ENCODE measurements around the gene SLFN14.

DNA sequence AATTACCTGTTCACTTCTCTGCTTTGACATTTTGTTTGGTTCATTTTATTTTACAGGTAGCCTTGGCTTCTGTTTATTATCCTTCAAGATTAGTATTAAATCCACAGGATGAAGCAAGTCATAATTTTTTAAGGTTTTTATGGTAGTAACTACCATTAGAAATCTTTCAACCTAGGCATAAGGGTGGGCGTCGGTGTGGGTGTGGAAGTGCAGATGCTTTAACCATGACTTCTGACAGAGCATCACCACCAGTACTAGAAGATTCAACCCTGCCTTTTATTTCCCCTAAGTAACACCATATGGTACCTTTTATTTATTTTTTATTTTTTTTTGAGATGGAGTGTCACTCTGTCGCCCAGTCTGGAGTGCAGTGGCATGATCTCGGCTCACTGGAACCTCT lies 49.2 kb upstream of the SLFN14 start:
- TF ChIP-seq, protein P1, sequence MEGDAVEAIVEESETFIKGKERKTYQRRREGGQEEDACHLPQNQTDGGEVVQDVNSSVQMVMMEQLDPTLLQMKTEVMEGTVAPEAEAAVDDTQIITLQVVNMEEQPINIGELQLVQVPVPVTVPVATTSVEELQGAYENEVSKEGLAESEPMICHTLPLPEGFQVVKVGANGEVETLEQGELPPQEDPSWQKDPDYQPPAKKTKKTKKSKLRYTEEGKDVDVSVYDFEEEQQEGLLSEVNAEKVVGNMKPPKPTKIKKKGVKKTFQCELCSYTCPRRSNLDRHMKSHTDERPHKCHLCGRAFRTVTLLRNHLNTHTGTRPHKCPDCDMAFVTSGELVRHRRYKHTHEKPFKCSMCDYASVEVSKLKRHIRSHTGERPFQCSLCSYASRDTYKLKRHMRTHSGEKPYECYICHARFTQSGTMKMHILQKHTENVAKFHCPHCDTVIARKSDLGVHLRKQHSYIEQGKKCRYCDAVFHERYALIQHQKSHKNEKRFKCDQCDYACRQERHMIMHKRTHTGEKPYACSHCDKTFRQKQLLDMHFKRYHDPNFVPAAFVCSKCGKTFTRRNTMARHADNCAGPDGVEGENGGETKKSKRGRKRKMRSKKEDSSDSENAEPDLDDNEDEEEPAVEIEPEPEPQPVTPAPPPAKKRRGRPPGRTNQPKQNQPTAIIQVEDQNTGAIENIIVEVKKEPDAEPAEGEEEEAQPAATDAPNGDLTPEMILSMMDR (IDR thresholded peaks at IDR 0.05), result no peak
- TF ChIP-seq POLR2A (IDR thresholded peaks at IDR 0.05), result no peak
